IPS-NIHi11 (cell line): ENCODE measurements around the gene ST3GAL5.
"Not testable (repeated sequence)": the region's sequence is repeated elsewhere in the genome, so short reads cannot be mapped to it uniquely, and the experiment has no call there.

ENCODE experiments used
- DNase-seq: peaks from one replicate; pipeline ENCODE4 v3.0.0; 2012; ENCODE audit warnings: mixed read lengths, low spot score

Gene ST3GAL5

DNA sequence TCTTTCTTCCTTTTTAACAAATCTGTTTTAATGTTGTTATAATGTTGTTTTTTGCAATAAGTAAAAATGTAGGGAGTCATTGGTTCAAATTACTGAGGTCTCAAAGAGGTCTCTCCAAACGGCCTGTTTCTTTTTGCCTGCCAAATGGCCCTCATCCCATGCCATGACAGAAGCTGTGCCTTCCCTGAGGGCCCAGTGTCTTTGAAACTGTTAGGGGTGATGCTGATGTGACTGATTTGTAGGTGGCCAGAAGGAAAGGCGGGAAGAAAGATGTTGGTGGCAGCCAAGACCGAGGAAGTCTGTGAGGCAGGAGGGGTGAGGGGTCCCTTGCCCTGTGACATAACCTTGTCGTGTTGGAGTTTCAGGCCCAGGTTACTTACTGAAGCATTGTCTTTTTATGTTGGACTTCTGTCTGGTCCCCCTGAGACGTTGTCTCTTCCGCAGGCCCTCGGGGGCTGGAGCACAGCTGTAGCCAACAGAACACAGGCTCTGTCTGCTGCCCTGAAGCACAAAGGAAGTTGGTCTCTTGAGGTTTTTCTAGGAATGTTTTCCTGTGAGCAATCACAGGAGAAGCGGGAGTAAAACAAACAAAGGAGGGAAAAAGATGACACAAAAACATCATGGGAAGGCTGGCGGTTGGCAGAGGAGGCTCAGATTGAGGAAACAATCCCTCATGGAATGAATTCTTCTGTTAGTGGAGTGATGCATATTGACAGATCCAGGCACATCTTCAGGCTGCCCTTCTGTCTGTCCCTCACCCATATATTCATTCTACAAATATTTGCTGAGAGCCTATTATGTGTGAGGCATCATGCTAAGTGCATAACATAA lies 4.9 kb upstream of the ST3GAL5 start:
- no peak for DNase-seq

DNA sequence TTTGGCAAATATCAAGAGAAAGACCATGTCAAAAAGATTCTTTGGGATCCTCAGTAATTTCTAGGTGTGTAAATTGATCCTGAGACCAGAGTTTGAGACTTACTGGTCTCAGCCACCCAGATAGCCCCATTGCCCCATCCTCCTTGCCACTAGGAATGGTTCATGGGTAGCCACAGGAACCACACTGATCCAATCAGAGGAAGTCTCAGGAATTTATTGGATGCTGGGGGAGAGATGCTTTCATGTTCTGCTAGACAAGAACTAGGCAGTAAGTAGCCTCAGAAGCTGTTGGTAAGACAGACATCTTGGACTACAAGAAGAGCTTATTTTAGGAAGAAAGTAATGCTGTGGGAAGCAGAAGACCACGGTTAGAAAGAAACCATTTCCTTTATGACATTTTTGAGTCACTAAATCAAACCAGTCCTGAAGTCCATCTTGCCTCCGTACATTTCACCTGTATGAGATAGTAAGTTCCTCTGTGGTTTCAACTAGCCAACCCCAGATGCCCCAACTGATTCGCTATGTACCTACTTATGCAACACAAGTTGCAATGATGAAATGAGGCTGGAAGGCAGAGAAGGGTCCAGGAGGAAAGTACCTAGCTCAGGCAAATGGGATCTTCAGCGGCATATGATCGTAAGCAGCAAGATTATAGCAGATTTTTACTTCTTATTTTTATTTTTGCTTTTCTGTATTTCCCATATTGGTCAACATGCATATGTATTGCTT lies 3.6 kb upstream of the ST3GAL5 start:
- no peak for DNase-seq

DNA sequence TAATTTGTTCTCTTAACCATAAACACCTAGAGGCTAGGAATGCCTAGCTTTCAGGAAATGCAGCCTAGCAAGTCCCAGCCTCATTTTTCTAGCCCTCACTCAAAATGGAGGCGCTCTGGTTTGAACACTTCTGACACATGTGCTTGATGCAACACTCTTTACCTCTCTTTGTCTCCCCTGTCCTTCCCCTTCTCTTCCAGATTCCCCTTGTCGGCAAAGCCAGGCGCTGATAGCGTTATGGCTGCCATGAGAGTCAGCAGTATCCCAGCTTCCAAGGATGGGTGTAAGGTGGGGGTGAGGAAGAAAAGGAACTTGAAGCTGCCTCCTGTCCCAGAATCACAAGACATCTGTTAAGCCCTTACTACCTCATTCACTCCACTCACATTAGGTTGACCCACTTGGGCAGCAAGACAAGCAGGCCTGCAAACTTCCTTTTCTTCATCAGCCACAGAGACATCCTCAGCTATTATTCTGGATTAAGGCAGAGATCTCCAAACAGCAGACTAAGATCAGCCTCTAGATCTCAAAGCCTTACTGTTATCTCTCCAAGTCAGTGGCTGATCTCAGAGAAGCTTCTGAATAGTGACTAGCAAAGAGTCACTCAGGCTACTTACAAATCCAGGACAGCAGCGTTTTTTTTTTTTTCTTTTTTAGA lies 1.9 kb upstream of the ST3GAL5 start:
- DNase-seq, result no peak

DNA sequence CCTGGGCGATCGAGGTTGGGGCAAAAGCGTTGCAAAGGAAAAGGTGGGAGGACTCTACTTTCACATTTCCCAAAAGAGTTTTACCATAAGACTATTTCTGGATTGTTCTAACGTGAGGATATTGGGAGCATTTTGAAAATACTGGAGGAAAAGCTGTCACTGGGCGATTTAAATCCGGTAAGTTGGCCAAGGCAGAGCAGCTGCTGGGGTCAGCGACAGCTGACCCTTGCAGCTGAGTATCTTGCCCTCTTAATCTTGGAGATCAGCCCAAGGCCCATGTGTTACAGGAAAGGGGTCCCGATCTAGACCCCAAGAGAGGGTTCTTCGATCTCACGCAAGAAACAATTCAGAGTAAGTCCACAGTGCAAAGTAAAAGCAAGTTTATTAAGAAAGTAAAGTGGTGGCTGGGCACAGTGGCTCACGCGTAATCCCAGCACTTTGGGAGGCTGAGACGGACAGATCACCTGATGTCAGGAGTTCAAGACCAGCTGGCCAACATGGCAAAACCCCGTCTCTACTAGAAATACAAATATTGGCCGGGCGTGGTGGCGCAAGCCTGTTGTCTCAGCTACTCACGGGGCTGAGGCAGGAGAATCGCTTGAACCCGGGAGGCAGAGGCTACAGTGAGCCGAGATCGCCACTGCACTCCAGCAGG lies 964 bp upstream of the ST3GAL5 start:
- no peak for DNase-seq

DNA sequence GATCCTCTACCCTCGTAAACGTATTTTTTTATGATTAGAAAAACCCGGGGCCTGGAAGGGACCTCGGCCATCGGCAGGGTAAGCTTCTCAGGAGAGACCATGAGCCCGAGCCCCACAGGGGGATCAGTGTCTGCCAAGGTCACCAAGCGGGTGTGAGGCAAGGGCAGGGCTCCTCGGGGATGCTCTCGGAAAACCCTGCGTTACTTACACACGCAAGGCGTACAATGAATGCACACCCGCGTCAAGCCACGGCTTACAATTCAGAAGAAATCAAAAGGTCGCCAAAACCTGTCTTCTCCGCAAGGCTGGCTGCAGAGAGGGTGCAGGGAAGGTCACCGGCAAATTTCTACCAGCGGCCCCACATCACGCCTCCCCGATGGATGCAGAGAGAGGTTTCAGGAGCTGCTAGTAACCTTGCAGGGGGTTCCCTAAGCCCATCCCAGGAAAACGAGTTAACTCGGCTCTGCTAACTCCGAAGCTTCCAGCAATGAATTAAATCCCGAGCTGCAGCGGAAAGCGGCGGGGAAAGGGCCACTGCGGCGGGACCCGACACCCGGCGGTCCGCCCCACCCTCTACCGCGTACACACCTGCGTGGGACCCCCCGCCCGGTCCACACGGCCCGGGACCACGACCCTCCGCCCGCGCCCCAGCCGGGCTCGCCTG lies 638 bp downstream of the ST3GAL5 start:
- DNase-seq, result no peak

DNA sequence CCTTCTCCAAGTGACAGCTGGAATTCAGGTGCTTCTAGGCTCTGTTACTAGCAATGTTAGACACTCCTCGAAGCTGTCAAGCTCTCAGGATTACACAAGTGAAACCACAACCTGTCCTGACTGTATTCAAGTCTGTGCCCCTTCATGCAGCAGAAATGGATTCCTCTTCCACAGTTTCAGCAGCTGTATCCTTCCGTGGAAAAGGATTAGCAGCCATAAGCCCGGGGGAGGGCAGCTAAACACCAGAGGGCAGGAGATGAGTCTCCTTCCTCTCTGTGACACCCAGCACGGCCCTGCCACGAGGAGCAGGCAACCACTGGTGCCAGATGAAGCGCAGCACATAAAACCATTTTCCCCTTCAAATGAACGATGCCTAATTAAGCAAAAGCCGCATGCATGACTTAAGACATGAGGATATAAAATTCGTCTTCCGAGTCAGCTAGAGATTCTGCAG lies 1.2 kb downstream of the ST3GAL5 start:
- no peak for DNase-seq

DNA sequence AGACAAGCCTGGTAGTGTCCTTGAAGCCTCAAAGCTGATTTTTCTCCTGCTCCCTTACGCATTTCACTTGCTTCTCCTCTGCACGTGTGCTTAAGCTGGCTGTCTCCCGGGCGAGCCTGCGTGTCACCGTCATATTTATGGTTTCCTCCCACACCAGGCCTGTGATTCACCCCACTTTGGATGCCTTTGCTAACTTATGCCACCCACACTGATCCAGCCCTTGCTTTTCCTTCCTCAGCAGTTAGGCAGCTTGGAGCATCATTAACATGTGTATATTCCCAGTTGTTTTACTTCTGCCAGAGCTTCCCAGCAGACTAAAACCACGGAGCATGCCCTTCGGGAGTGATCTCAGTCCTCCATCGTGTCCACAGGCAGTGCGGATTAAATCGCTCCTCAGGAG lies 2.2 kb downstream of the ST3GAL5 start:
- no peak for DNase-seq

DNA sequence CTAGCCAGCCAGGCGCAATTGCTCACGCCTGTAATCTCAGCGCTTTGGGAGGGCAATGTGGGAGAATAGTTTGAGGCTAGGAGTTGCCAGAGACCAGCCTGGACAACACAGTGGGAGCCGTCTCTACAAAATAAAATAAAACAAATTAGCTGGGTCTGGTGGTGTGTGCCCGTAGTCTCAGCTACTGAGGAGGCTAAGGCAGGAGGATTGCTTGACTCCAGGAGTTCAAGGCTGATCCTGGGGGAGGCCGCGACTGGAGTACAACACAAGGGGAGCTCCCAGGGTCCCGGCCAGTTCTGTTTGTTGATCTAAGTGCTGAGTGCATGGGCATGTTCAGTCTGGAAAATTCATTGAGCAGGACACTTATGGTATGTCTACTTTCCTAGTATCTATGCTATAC lies 2.6 kb downstream of the ST3GAL5 start:
- no peak for DNase-seq

DNA sequence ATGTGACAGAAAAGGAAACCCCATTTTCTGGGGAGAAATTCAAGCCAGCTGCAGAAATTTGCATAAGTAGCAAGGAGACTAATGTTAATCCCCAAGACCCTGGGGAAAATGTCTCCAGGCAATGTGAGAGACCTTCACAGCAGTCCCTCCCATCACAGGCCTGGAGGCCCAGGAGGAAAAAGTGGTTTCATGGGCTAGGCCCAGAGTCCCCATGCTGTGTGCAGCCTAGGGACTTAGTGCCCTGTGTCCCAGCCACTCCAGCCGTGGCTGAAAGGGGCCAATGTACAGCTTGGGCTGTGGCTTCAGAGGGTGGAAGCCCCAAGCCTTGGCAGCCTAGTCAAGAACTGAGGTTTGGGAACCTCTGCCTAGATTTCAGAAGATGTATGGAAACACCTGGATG lies 7.0 kb downstream of the ST3GAL5 start:
- DNase-seq, result not testable (repeated sequence)

DNA sequence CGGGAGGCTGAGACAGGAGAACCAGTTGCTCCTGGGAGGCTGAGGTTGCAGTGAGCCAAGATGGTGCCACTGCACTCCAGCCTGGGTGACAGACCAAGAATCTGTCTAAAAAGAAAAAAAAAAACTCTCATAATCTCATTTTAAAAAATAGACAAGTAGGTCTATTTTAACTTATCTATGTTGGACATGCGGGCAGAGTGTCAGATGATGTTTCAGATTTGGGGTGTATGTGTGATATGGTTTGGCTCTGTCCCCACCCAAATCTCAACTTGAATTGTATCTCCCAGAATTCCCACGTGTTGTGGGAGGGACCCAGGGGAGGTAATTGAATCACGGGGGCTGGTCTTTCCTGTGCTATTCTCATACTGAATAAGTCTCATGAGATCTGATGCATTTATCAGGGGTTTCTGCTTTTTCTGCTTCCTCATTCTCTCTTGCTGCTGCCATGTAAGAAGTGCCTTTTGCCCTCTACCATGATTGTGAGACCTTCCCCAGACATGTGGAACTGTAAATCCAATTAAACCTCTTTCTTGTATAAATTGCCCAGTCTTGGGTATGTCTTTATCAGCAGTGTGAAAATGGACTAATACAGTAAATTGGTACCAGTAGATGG lies 8.0 kb downstream of the ST3GAL5 start:
- DNase-seq, result not testable (repeated sequence)

DNA sequence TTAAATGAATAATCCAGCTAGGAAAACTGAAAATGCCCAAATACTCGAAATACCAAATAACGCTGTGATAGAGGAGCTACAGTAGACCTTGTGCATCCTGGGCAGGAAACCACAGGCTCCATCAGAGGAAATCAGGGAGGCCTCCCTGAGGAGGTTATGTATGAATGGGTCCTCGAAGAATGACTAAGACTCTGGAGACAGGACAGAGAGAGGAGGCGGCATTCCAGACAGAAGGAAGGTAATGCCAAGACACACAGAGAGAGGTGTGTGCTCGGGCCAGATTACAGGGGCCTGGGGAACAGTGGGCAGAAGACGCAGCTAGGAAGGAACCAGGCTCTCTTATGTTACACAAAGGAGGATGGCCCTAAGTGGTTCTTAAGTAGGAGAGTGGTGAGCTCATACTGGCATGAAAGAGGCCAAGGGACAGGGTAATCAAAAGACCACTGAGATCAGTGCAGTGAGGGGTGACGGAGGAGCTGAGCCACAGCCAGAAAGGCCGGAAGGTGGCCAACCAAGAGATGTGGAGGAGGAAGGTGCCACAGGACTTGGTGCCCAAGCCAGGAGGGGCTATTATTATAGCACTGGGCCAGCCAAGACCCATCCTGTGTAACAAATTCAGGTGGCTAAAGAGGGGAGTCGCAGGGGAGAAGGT lies 9.9 kb downstream of the ST3GAL5 start:
- no peak for DNase-seq

DNA sequence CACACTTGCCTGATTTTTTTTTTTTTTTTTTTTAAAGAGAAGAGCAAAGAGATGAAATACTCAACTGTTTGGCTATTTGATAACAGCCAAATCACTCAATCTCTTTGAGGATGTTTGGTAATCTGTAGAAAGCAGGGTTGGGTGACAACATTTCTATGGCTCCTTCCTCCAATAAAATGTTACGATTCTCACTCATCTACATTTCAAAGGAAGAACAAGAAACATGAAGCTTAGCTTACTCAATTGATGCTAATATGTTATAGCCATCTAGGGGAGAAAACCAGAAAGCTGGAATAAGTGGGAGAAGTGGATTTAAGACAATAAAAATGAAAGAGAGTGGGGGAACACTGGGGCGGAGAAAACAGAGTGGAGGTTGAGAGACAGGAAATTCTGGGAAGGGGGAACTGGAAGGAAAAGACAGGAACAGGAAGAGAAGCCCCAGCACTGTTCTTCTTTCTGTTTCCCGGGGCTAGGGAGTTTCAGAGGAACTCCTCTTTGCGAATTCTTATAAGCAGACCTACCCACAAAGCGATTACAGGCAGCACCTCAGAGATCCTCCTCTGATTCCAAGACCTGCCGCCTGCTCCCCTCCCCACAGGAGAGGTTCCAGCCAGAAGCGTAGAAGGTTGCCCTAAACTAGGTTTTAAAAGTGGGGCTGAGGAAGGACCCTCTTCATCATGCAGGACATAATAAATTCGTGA lies 13.3 kb downstream of the ST3GAL5 start:
- DNase-seq, result no peak

DNA sequence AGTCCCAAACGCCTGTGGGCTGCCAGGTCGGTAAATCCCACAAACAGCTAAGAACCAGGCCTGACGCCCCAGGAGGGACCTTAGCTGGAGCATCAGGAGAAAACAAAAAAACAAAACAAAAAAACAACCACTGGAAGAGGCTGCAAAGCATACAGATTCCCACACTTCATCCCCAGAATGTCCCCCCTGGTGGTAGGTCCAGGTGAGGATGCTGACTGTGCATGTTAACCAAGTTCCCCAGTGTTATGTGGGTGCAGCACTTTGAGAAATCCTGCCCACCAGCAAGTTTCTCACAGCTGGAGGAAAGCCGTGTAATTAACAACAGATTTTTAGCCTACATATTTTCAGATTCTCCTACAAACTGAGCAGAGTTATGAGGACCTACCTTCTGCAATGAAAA lies 15.1 kb downstream of the ST3GAL5 start:
- DNase-seq, result no peak

DNA sequence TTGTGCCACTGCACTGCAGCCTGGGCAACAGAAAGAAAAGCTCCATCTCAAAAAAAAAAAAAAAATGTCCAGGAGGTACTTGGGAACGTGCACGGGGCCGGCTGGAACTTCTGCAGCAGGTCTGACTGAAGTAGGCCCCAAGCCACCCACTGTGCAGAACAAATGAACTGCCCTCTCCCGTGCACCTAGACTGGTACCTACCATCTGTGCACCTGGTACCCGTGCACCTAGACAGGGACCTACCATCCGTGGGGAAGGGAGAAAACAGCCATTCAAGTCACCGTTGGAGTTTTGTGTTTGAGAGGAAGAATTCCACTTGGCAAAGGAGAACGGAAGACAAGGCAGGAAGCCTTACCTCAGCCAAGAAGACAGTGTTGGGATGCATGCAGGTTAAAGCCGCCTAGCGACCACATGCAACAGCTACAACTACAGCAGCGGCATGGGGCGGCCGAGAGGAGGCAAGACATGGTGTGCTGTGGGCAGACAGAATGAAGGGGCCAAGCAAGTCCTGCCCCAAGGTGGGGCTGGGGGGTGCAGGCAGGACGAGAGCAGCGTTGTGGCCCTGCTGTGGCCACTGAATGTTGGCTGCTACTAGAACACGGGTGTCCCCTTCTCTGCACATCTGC lies 16.1 kb downstream of the ST3GAL5 start:
- DNase-seq, result no peak

DNA sequence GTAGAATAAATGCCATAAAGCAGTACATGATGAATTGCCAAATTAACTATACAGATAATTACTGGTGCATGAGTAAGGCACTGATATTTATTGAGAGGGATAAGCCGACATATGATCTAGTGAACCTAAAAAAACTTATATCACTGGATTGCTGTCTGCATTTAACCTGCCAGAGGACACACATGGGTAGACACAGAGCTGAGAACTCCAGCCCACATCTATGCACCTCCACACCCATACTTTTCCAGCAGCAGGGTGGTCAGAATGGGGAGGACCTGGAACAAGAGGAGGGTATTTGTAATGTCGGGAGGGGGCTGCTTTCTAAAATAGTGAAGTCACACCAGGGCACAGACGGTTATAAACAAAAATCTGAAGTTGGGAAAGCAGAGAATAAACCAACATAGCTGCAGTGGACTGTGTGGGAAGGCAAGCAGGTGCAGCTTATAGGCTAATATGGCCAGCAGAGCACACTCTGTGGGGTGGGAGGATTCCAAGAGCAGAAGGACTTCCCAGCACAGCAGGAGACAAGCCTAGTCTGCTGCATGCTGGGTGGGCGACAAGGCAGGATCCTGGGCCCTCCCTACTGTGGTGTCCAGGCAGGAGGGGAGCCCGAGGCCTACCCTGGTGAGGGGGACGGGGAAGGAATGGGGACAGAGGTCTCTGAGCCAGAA lies 17.2 kb downstream of the ST3GAL5 start:
- no peak for DNase-seq

DNA sequence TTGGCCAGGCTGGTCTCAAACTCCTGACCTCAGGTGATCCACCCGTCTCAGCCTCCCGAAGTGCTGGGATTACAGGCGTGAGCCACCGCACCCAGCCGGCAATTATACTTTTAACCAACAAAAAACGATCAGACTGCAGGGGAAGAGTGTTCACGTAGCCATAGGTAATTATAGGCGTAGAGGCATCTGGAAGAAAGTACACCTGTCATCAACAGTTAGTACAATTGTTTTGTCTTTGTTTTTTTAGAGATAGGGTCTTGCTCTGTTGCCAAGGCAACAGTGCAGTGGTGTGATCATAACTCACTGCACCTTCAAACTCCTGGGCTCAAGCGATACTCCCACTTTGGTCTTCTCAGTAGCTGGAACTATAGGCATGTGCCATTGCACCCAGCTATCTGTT lies 20.0 kb downstream of the ST3GAL5 start:
- DNase-seq, result no peak

DNA sequence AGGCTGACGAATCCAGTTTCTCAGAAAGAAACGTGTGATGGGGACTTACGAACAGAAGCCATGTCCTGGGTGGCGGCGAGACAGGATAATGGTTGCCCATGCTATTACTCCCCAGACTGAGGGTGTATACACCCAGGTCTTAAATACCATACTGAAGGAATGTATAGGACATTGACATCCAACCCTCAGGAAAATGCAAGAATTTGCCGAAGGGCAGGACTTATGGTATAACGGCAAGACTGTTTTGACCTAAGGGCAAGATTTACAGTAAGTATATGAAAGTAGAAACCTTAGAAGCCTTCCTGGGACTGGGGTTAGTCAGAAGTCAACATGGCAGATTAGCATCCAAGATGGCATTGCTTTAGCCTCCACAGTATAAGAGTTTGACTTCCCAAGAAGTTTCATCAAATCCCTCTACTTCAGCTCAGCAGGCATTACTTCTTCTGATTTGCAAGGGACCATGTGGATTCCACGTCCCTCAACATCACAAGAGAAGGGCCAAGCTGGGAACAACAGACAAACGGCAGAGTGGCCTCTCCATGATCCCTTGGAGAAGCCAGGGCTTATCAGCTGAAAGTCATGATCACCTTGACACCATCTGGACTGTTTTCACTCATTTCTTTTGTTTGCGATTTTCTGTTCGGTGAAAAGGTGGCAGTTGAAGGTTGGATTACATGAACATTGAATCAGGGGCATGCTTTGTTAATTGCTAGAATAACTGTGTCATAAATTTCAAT lies 21.1 kb downstream of the ST3GAL5 start:
- no peak for DNase-seq

DNA sequence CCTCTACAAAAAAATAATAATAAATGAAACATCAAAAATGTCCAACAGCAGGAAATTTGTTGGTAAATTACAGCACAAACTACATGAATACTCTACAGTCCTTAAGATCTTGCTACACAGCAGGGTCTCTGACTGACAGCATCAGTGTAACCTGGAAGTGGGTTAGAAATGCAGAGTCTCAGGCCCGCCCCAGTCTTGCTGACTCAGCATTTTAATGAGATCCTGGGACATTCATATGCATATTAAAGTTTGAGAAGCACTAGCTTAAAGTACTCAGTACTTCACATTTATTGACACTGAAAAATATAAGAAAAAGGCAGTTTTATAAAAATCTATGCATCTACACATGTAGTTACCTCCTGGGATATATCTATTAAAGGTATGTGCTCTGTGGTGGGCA lies 21.7 kb downstream of the ST3GAL5 start:
- no peak for DNase-seq
